Measurements from ENCODE around the gene TMEM269. TPM values are rescaled to one million over a fixed set of nuclear protein-coding genes. Genes with fewer than 3 reads are reported as not detected.

Gene TMEM269
- total and polyA plus RNA-seq, 8 donors = 0.03 to 0.55 TPM; not detected in 6

GRCh38 chr1:42848823-42849537 lies 64.2 kb downstream of the TMEM269 start:
- Histone ChIP-seq H3K4me3 (no peak overlapping the region), H3K4me1 (peaks cover 9 to 34% (median 24%) of the 10 kb centered on the region in 4 donors), H3K27ac (no peak overlapping the region), H3K36me3 (peaks cover 10 to 36% (median 34%) of the 10 kb centered on the region in 4 donors), H3K9me3 (peaks cover 0 to 14% (median 5%) of the 10 kb centered on the region in 4 donors), H3K27me3 (no peaks in the 10 kb centered on the region)
- TF ChIP-seq EP300 (IDR thresholded peaks at IDR 0.05) (no peak), POLR2AphosphoS5 (IDR thresholded peaks at IDR 0.05) (no peak), POLR2A (IDR thresholded peaks at IDR 0.05) (no peak), CTCF (IDR thresholded peaks at IDR 0.05) (no peak)
- intact Hi-C loops (cut with DNase I; ENCODE audit: low total_unique reads) = no loop called here
- 91 to 98% (median 96%) methylated on average over 2 of the region's 2 CpGs for WGBS, 5 donors
- DNase-seq = no peak

- no peak overlapping the region for H3K27ac ChIP-seq
- peaks cover 9 to 31% (median 24%) of the 10 kb centered on the region in 4 donors for H3K4me1 ChIP-seq
- no peak for DNase-seq
- TF ChIP-seq POLR2A (IDR thresholded peaks at IDR 0.05) = no peak
- TF ChIP-seq EP300 (IDR thresholded peaks at IDR 0.05) = no peak
- no peak for TF ChIP-seq CTCF (IDR thresholded peaks at IDR 0.05)
- peaks cover 0 to 14% (median 5%) of the 10 kb centered on the region in 4 donors for H3K9me3 ChIP-seq
- 96 to 99% (median 97%) methylated on average over 5 of the region's 5 CpGs for WGBS, 5 donors
- H3K27me3 ChIP-seq = no peaks in the 10 kb centered on the region
- intact Hi-C loops (cut with DNase I; ENCODE audit: low total_unique reads) = no loop called here
- H3K36me3 ChIP-seq = peaks cover 10 to 36% (median 34%) of the 10 kb centered on the region in 4 donors
- no peak overlapping the region for H3K4me3 ChIP-seq
These were observed 65.2 kb downstream of the TMEM269 start for GRCh38 chr1:42849944-42850343.

Other genes starting within 250 kb of the TMEM269 start
- 10 to 100 TPM in 2 of 5 donors, 1 to 10 TPM in 2, not detected in 1; 5.2 to 70.1 (median 28.2) TPM for gene PPIH, start 126.6 kb upstream of the TMEM269 start, total RNA-seq
- 10 to 100 TPM; 31.6 to 72.3 (median 47.8) TPM for gene PPIH, start 126.6 kb upstream of the TMEM269 start, polyA plus RNA-seq
- 100 to 1,000 TPM; 201 to 379 (median 337) TPM for gene YBX1, start 102.6 kb upstream of the TMEM269 start, total RNA-seq
- gene YBX1, start 102.6 kb upstream of the TMEM269 start, polyA plus RNA-seq = 100 to 1,000 TPM; 526 to 844 (median 718) TPM
- under 1 TPM in 1 of 5 donors, not detected in 4; 0.37 TPM for gene CLDN19, start 44.8 kb upstream of the TMEM269 start, total RNA-seq
- not detected for gene CLDN19, start 44.8 kb upstream of the TMEM269 start, polyA plus RNA-seq
- gene P3H1, start 18.0 kb upstream of the TMEM269 start, total RNA-seq = 10 to 100 TPM; 17.8 to 78.2 (median 43.0) TPM
- 10 to 100 TPM in 2 of 3 donors, 1 to 10 TPM in 1; 5.0 to 18.2 (median 13.4) TPM for gene P3H1, start 18.0 kb upstream of the TMEM269 start, polyA plus RNA-seq
- 1 to 10 TPM in 2 of 5 donors, under 1 TPM in 1, not detected in 2; 0.89 to 6.7 (median 6.1) TPM for gene C1orf50, start 17.7 kb upstream of the TMEM269 start, total RNA-seq
- 1 to 10 TPM; 3.9 to 6.0 (median 4.1) TPM for gene C1orf50, start 17.7 kb upstream of the TMEM269 start, polyA plus RNA-seq
- gene ERMAP, start 32.1 kb downstream of the TMEM269 start, total RNA-seq = 10 to 100 TPM in 2 of 5 donors, 1 to 10 TPM in 2, not detected in 1; 4.9 to 13.6 (median 8.4) TPM
- gene ERMAP, start 32.1 kb downstream of the TMEM269 start, polyA plus RNA-seq = 1 to 10 TPM; 3.5 to 4.9 (median 4.9) TPM
- 10 to 100 TPM in 4 of 5 donors, not detected in 1; 11.2 to 30.9 (median 18.3) TPM for gene SVBP, start 32.4 kb downstream of the TMEM269 start, total RNA-seq
- gene SVBP, start 32.4 kb downstream of the TMEM269 start, polyA plus RNA-seq = 10 to 100 TPM; 25.1 to 51.2 (median 29.4) TPM
- 10 to 100 TPM in 1 of 5 donors, 1 to 10 TPM in 4; 1.2 to 12.8 (median 4.2) TPM for gene ZNF691, start 61.6 kb downstream of the TMEM269 start, total RNA-seq
- gene ZNF691, start 61.6 kb downstream of the TMEM269 start, polyA plus RNA-seq = 10 to 100 TPM in 1 of 3 donors, 1 to 10 TPM in 2; 6.0 to 11.8 (median 6.3) TPM
- gene SLC2A1, start 173.9 kb downstream of the TMEM269 start, total RNA-seq = 10 to 100 TPM in 3 of 5 donors, 1 to 10 TPM in 2; 1.2 to 32.5 (median 28.1) TPM
- 10 to 100 TPM in 1 of 3 donors, 1 to 10 TPM in 2; 4.3 to 39.8 (median 8.4) TPM for gene SLC2A1, start 173.9 kb downstream of the TMEM269 start, polyA plus RNA-seq

Measured in stomach (tissue), 9 donors.